Jurkat, Clone E6-1 (cell line): ENCODE measurements around the gene OR10H2. TPM values are rescaled to one million over a fixed set of nuclear protein-coding genes. Genes with fewer than 3 reads are reported as not detected.
"Not testable (repeated sequence)": the region's sequence is repeated elsewhere in the genome, so short reads cannot be mapped to it uniquely, and the experiment has no call there.

Experiments used
- DNase-seq: peaks from one replicate; pipeline ENCODE4 v3.0.0-alpha.2; 2011; ENCODE audit warnings: low read depth, low spot score
- H3K4me3 ChIP-seq: 2 replicates; pipeline ENCODE4 v1.5.1; 2011; ENCODE audit warnings: mild to moderate bottlenecking, low read length, control low read depth, moderate library complexity
- polyA plus RNA-seq: library from polyadenylated mRNA; unstranded; fragments of >200 nt; gene quantifications from one replicate; pipeline ENCODE4 v1.2.1, GENCODE V29; 2012; ENCODE audit warnings: missing spikeins; ENCODE audit not compliant: insufficient read length, insufficient read depth

OR10H2 gene
- not detected for polyA plus RNA-seq

GRCh38 chr19:15727724-15728123, at the start of gene OR10H2:
TSS of gene OR10H2 (plus strand) at chr19:15728024. CDS start at chr19:15728044, 20 bp downstream.
- no peak within 1 kb of the TSS for H3K4me3 ChIP-seq

DNA sequence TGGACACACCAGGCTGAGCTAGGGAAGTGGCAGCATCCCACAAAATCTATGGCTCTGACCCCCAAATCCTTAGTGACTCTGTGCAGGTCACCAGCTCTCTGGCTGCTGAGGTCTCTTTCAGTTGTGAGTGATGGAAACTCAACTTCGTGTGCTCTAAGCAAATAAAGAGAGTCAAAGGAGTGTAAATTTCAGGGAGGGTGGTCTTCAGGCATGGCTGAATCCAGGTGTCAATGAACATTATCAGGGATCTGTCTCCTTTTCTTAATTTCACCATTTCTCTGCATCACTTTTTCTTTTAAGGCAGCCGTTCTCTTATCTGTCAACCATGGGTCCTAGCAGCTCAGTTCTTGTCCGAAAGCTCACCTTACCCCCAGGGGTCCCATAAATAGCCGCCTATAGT, 48.7 kb upstream of the OR10H2 start:
- DNase-seq, result no peak
- no peak overlapping the region for H3K4me3 ChIP-seq

More at GRCh38 chr19:15727724-15728123, at the start of gene OR10H2:
- no peak for DNase-seq

DNA sequence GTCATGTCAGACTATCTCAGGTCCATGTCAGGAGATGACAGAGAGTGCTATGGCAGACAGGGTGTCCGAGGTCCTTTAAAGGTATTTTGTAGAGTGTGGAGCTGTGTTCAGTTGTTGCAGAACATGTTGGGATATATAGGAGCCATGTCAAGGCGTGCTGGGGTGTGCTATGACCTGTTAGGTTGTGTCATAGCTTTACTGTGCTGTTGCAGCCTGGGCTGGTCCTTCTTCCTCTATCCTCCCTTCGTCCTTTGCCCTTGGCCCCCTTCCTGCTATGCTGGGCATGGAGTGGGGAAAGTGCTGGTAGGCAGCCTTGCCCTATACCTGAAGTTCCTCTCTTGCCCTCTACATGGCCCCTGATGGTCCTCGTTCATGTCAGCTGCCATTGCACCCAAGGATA, 48.0 kb upstream of the OR10H2 start:
- not testable (repeated sequence) for H3K4me3 ChIP-seq, DNase-seq

DNA sequence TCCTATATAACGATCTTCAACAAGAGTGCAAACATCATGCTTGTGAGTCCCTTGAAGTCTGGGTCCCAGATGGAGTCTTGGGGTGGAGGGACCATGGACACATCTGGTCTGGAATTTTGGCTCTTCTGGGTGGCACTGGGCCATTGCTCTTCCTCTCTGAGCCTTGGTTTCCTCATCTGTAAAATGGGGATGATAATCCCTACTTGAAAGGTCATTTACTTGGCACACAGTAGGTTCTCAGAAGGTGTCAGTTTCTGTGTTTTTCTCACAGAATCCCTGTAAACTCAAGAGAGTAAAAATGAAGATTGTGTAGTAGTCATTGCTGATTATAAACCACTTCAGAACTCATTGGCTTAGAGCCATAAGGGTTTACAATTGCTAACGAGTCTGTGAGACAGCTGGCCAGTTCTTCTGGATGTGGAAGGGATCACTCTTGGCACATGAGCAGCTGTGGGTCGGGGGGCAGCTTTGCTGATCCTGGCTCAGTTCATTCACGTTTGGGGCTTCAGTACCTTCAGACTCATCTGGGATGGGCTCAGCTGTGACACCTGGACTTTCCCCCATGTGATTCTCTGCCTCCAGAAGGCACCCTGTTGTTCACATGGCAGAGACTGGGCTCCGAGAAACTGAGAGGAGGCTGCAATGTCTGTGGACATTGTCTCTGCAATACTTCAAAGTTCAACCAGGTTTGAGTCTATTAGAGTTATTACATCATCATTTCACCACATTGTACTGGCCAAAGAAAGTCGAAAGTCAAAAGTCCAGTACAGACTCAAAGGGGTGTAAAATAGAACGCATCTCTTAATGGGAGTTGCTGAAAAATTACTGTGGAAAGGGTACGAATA, 47.1 kb upstream of the OR10H2 start:
- no peak for DNase-seq

DNA sequence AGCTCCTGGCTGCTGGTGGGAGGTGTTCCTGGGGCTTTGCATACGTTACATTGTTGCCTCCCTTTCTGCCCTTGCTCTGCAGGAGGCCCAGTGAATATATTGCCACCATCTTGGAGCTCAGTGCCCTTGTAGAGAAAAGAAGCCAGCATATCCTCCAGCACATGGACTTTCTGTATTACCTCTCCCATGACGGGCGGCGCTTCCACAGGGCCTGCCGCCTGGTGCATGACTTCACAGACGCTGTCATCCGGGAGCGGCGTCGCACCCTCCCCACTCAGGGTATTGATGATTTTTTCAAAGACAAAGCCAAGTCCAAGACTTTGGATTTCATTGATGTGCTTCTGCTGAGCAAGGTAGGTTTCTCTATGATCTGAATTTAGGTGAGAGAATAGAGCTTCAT, 44.4 kb upstream of the OR10H2 start:
- no peak overlapping the region for H3K4me3 ChIP-seq
- DNase-seq, result no peak

More for the DNA sequence above, 47.1 kb upstream of the OR10H2 start:
- no peak overlapping the region for H3K4me3 ChIP-seq

GRCh38 chr19:15684828-15685227, 43.0 kb upstream of the OR10H2 start:
- no peak for DNase-seq
- H3K4me3 ChIP-seq, result no peak overlapping the region

DNA sequence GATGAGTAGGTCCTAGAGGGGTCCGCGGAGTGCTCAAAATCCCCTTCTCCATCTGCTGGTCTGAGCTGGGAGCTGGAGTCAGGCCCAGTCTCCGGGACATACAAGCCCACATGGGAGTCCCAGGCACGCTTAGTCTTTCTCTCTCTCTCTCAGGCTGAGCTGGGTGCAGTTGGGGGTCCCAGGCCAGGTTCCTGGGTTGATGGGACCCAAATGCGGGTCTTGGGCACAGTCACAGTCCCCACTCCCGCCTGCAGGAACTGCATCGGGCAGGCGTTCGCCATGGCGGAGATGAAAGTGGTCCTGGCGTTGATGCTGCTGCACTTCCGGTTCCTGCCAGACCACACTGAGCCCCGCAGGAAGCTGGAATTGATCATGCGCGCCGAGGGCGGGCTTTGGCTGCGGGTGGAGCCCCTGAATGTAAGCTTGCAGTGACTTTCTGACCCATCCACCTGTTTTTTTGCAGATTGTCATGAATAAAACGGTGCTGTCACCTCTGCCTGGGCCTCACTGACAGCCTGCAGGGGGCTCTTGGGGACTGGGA, 31.1 kb upstream of the OR10H2 start:
- DNase-seq, result peak; percentile 18
- H3K4me3 ChIP-seq, result no peak overlapping the region

- no peak overlapping the region for H3K4me3 ChIP-seq
- no peak for DNase-seq
These were observed 25.9 kb upstream of the OR10H2 start for GRCh38 chr19:15701757-15702533.

DNA sequence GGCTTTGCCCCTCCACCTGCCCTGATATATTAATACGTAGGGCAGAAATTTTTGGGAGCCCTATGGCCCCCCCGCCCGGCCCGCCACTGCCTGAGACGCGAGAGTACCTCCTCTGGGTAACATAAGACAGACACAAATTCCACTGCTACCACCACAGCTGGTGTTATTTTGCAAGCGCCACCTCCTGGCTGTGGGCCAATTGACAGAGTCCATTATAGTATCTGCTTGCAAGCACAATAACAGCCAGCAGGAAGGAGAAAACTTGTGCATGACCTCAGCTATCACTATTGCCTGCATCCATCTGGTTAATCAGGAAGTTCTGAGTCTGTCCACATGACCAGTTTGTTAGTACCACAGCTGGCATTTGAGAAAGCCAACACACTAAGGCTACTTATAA, 25.3 kb upstream of the OR10H2 start:
- DNase-seq, result peak; percentile 82
- no peak overlapping the region for H3K4me3 ChIP-seq

DNA sequence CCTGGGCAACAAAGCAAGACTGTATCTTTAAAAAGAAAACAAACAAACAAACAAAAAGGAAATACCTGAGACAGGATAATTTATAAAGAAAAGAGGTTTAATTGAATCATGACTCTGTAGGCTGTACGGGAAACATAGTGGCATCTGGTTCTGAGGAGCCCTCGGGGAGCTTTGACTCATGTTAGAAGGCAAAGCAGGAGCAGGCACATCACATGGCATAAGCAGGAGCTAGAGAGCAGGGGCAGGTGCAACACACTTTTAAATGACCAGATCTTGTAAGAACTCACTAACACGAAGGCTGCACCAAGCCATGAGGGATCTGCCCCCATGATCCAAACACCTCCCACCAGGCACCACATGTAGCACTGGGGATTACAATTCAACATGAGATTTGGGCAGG, 13.2 kb upstream of the OR10H2 start:
- H3K4me3 ChIP-seq, result no peak overlapping the region
- DNase-seq, result no peak

- no peak for DNase-seq
- H3K4me3 ChIP-seq, result no peak overlapping the region
These were observed 12.2 kb upstream of the OR10H2 start for GRCh38 chr19:15715642-15716041.

DNA sequence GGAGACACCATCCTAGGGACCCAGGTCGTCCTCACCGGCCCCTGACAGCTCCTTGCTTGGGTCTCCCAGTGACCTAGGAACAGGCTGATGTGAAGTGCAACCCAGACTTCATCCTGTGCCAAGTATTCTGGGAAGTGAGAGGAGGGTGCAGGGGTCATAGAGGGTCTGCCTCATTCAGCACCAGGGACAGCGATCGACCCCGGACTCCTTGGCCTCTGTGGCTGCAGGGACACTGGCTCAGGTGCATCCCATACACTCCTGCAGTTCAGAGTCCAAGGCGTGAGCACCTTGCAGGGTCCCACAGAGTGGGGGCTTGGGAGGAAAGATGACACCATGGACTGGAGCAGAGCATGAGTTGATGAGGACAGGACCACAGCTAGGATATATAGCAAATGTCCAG, 10.0 kb upstream of the OR10H2 start:
- H3K4me3 ChIP-seq, result no peak overlapping the region
- DNase-seq, result no peak

- H3K4me3 ChIP-seq, result no peak overlapping the region
- no peak for DNase-seq
These were observed 6.6 kb upstream of the OR10H2 start for GRCh38 chr19:15721268-15721667.

DNA sequence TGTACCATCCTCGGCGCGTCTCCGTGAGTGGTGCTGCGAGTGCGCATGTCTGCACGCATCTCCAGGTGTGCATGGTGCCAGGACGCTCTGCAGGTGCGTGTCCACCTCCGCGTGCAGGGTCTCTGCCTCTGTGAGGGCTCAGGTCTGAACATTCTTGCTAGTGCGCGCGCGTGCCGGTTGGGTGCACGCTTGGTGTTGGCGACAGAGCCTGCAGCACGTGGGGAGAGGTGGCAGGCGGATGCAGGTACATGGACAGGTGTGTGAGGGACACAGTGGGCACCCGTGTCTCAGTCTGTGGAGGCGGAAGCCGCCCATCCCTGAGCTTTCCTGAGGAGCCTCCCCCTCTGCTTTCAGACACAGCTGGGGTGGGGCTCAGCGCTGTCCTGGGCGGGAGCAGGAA, 4.9 kb upstream of the OR10H2 start:
- no peak for DNase-seq
- no peak overlapping the region for H3K4me3 ChIP-seq

DNA sequence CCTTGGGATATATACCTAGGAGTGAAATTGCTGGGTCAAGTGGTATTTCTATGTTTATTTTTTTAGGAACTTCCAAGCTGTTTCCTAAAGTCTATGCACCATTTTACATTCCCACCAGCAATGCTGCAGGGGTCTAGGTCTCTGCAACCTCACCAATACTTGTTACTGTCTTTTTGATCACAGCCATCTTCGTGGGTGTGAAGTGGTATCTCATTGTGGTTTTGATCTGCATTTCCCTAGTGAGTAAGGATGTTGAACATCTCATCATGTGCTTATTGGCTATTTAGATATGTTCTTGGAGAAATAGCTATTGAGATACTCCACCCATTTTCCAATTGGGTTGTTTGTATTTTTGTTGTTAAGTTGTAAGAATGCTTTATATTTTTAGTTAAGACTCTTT, 2.7 kb downstream of the OR10H2 start:
- no peak overlapping the region for H3K4me3 ChIP-seq
- peak; percentile 46 for DNase-seq

DNA sequence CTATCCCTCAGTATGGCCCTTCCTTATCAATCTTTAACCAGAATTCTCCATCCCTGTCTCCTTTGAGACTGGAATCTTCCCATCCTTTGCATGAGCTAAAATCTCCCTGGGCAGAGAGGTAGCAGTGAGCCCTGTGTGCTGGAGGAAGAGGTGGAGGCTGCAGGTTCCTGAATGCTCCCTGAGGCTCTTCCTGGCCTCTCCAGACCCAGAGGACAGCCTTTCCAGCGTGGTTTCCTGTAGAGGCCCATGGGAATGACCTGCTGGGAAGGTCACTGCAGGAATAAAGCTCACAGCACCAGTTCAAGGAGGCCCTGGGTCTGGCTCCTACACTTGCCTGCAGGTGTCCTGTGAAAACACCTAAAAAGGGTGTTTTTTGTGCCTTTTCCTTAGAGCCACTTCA, 4.6 kb downstream of the OR10H2 start:
- H3K4me3 ChIP-seq, result no peak overlapping the region
- DNase-seq, result no peak

DNA sequence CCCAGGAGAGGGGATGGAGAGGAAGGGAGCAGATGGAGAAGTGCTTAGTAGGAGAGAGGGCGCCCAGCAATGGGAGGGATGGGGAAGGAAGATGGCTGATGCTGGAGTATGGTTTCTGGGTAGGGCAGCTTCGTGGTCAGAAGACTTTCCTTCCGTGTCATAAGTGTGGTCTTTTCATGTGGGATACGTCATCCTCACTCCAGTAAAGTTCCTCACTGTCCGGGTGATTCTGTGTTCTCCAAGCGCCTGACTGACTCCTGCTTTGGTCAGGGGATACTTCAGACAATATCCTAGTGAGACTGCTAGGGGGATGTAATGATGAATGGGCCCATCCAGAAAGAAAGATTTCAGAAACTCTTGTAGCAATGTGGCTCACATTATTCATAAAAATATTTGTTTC, 6.1 kb downstream of the OR10H2 start:
- no peak for DNase-seq
- no peak overlapping the region for H3K4me3 ChIP-seq

GRCh38 chr19:15737722-15738121, 9.9 kb downstream of the OR10H2 start, which contains the start of gene OR10H3:
TSS of gene OR10H3 (plus strand) at chr19:15737985. CDS start at chr19:15741393, 3,408 bp downstream.
- H3K4me3 ChIP-seq, result no peak within 1 kb of the TSS
- no peak for DNase-seq

- no peak overlapping the region for H3K4me3 ChIP-seq
- DNase-seq, result no peak
These were observed 13.0 kb downstream of the OR10H2 start for GRCh38 chr19:15740785-15741184.

DNA sequence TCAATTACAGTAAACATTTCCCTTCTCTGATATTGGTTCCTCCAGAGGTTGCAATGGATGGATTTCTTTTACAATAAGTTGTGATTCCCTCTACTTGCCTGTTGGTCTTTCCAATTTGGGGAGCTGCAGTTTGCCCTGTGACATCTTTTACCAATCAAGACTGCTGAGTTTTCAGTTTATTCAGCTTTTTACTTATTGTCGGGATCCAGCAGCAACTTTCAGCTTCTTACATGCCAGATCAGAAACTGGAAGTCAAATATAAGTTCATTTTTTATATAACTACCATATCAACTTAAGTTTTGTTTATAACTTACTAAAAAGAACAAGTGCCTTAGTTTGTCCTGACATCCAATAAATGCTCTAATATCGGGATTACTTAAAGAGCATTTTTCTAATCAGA, 20.4 kb downstream of the OR10H2 start:
- DNase-seq, result no peak
- H3K4me3 ChIP-seq, result no peak overlapping the region
